HL-60 (cell line): ENCODE results near the gene SECISBP2.
A peak's percentile ranks its signal among the peaks of the same experiment; 100 is the strongest.

Experiments used
- DNase-seq, 2 experiments: peaks; one replicate each; pipeline ENCODE4 v3.0.0-alpha.2; 2010 to 2020; ENCODE audit warnings: low read depth in 1 of 2, low spot score in 1 of 2
- H3K27ac ChIP-seq: fragments of 250-450 bp; sonication (Bioruptor Pico); replicated peaks from 2 replicates; pipeline ENCODE4 v1.5.1; 2020; ENCODE audit warnings: mild to moderate bottlenecking, moderate library complexity
- H3K27me3 ChIP-seq: fragments of 250-450 bp; sonication (Bioruptor Pico); 2 replicates; pipeline ENCODE4 v1.5.1; 2021; ENCODE audit warnings: mild to moderate bottlenecking, moderate library complexity; ENCODE audit not compliant: insufficient read depth, poor library complexity, severe bottlenecking
- H3K4me3 ChIP-seq: replicated peaks from 2 replicates; pipeline ENCODE4 v1.5.1; 2011; ENCODE audit warnings: mild to moderate bottlenecking, control low read depth, low read length; ENCODE audit not compliant: insufficient read depth
- CTCF ChIP-seq: IDR thresholded peaks from one replicate; pipeline ENCODE4 v1.5.1; 2011; ENCODE audit warnings: low read length, control low read depth, inconsistent platforms; ENCODE audit not compliant: insufficient read depth
- GABPA ChIP-seq: IDR thresholded peaks from 2 replicates; pipeline ENCODE4 v1.6.1; 2012; ENCODE audit warnings: low read depth
- POLR2AphosphoS5 ChIP-seq: IDR thresholded peaks from 2 replicates; pipeline ENCODE4 v1.6.1; 2012; ENCODE audit warnings: low read depth
- REST ChIP-seq: IDR thresholded peaks from 2 replicates; pipeline ENCODE4 v1.6.1; 2012; ENCODE audit warnings: low read depth; ENCODE audit not compliant: insufficient replicate concordance
- SPI1 ChIP-seq: IDR thresholded peaks from 2 replicates; pipeline ENCODE4 v1.6.1; 2012; ENCODE audit warnings: low read depth, mild to moderate bottlenecking, borderline replicate concordance

SECISBP2 gene

GRCh38 chr9:89387197-89387849 lies 69.0 kb downstream of the SECISBP2 start:
- TF ChIP-seq CTCF (no peak), GABPA (no peak), POLR2AphosphoS5 (no peak), SPI1 (no peak), REST (no peak)
- H3K27ac ChIP-seq = peak overlapping the region; percentile 45
- H3K27me3 ChIP-seq = no peaks in the 10 kb centered on the region
- DNase-seq = no peak
- H3K4me3 ChIP-seq = no peak overlapping the region

- Histone ChIP-seq H3K27me3 (no peaks in the 10 kb centered on the region), H3K4me3 (no peak overlapping the region), H3K27ac (peak overlapping the region; percentile 45)
- TF ChIP-seq POLR2AphosphoS5 (peak; percentile 99), SPI1 (peak; percentile 34; the same call in 1 of the 2 replicates), GABPA (peak; percentile 59; the same call in 1 of the 2 replicates), CTCF (no peak), REST (peak; percentile 68)
- DNase-seq = peak; percentile 97 to 98
Observed at GRCh38 chr9:89388084-89388867, 70.0 kb downstream of the SECISBP2 start.

- Histone ChIP-seq H3K4me3 (no peak overlapping the region), H3K27me3 (no peaks in the 10 kb centered on the region), H3K27ac (peak overlapping the region; percentile 29; the same call in 1 of the 2 replicates)
- no peak for TF ChIP-seq GABPA
- no peak for TF ChIP-seq CTCF
- no peak for TF ChIP-seq SPI1
- no peak for TF ChIP-seq POLR2AphosphoS5
- TF ChIP-seq REST = no peak
- DNase-seq = no peak
Observed at GRCh38 chr9:89388868-89389177, 70.5 kb downstream of the SECISBP2 start.
